GM18505 (cell line): ENCODE measurements around the gene TECRL.

Experiments used
- ATAC-seq: cut with Tn5 transposase; IDR thresholded peaks from one replicate; pipeline ENCODE4 v1.9.1; 2021; ENCODE audit not compliant: unreplicated experiment
- POLR2A ChIP-seq: IDR thresholded peaks from 4 replicates; pipeline ENCODE4 v1.6.1; 2011; ENCODE audit warnings: borderline replicate concordance; ENCODE audit not compliant: insufficient read depth, insufficient read length; ENCODE audit errors: extremely low read depth

Gene TECRL

DNA sequence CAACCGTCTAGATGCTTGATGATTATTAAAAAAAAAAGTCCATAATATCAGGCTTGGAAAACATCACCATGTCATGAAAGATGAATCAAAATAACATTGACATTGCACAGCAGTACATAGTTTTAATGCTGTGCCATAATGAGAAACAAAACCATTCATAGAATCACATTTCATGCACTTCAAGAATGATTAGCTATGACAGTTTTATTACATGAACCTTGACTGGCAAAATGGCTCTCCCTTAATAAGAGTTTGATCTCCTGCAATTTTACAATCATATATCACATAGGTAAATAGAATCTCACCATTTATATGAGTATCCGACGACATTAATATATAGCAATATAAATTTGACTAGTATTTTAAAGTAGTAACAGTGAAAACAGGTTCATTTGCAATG is 49.8 kb downstream of the TECRL start:
- TF ChIP-seq POLR2A, result no peak
- ATAC-seq, result no peak

DNA sequence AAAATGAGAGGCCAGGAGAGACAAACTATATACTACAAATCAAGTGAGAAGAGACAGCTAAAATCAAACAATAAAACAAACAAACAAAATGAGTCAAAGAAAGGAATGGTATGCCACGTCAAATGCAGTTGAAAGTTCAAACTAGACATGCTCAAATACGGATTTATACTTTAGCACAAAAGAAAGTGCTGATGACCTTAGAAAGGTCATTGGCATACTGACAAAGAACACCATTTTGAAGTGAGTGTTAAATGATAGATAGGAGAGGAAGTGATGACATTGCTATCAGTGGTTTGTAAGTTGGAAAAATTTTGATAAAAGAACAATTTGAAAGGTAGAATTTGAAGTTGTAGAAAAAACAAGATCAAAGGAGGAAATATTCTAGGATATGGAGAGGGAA is 55.3 kb downstream of the TECRL start:
- TF ChIP-seq POLR2A, result no peak
- ATAC-seq, result no peak

- TF ChIP-seq POLR2A, result no peak
- no peak for ATAC-seq
Observed at GRCh38 chr4:64341711-64342110, 67.5 kb downstream of the TECRL start.

- no peak for ATAC-seq
- TF ChIP-seq POLR2A, result no peak
Observed at GRCh38 chr4:64340218-64341110, 68.8 kb downstream of the TECRL start.

GRCh38 chr4:64334964-64335363 is 74.3 kb downstream of the TECRL start:
- TF ChIP-seq POLR2A, result no peak
- ATAC-seq, result no peak

GRCh38 chr4:64330143-64330542 is 79.1 kb downstream of the TECRL start:
- no peak for ATAC-seq
- TF ChIP-seq POLR2A, result no peak

GRCh38 chr4:64327237-64327636 is 82.0 kb downstream of the TECRL start:
- no peak for TF ChIP-seq POLR2A
- ATAC-seq, result no peak

DNA sequence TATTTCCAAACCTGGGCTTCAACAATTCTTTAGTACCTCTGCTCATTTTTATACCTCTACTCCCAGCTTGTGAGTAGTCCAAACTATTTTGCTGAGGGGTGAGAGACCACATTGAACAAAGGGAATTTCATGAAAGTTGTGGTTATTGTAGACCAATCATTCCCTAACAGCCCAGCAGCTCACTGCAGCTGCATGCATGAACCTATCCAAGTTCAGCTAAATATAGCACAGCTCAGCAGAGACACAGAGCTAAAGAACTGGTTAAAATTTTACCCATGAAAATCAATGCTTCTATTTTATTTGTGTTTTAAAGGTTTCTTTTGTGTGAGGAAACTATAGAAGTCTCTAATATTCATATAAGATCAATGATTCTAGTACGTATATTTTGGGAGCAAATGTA is 82.7 kb downstream of the TECRL start:
- ATAC-seq, result no peak
- no peak for TF ChIP-seq POLR2A

DNA sequence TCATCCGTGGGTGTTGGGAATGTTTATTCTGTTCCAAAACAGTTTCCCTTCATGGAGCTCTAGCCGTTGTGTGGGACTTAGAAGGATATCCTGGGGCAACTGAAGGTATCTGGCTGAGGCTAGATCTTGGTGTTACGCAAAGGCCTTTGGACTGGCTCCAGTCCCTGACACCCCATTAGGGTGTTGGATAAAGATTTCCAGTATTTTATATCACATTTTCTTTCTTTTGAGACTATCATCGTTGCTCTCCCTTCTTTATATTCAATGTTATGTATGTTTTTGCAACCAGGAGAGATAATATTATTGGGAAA is 103.0 kb downstream of the TECRL start:
- no peak for TF ChIP-seq POLR2A
- ATAC-seq, result no peak

DNA sequence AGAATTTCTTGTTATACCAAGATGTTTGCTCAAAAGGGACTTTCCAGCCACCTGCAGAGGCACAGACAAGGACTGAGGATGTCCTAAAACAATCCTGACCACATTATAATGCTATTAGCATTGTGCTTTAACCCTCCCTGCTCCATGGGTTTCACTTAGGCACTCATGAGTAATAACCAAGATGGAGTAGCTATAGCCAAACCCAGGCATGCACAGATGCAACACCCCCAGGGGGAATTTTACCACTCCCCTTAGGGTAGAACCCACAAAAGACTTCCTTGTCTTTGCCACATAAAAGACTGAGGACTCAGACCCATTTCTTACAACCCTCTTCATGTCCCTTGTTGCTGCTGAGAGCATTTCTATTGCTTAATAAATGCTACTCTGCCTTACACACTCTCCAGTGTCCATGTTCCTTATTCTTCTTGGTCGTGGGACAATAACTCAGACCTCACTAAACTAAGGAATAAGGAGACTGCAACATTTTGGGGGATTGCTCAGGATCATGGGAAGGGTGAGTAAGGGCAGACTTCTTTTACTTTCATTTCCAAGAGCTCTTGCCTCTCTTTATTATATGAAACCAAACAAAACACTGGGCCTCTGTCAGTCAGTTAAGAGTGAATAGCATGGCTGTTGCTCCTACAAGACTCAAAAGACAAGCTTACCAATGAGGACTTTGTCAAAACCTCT is 103.5 kb downstream of the TECRL start:
- no peak for ATAC-seq

DNA sequence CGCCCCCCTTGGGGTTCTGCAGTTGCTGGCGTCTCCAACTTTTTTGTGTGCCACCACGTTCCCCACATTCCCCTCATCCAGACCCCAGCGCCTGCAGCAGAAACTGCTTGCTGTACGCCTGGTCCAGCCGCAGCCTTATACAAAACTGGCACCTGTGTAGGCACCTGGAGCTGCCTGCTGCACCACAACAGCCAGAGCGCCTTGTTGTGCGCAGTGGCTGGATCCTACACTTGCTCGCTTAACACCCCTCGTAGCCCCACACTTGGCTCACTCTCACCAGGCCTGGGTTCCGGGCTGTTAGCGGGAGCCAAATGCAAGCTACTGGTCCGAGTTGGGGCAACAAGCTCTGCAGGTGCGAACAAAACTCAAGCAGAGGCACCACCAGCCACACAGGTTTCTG is 136.8 kb downstream of the TECRL start:
- no peak for ATAC-seq
- TF ChIP-seq POLR2A, result no peak

More for the DNA sequence above, 103.5 kb downstream of the TECRL start:
- no peak for TF ChIP-seq POLR2A

GRCh38 chr4:64271601-64272081 is 137.6 kb downstream of the TECRL start:
- ATAC-seq, result no peak
- no peak for TF ChIP-seq POLR2A

DNA sequence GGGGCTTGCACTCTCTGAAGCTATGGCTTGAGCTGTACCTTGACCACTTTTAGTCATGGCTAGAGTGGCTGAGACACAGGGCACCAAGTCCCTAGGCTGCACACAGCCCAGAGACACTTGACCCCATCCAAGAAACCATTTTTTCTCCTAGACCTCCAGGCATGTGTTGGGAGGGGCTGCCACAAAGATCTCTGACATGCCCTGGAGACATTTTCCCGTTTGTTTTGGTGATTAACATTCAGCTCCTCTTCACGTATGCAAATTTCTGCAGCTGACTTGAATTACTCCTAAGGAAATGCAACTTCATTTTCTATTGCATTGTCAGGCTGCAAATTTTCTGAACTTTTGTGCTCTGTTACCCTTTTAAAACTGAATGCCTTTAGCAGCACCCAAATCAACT is 142.6 kb downstream of the TECRL start:
- no peak for TF ChIP-seq POLR2A
- no peak for ATAC-seq

- no peak for ATAC-seq
Observed at GRCh38 chr4:64266263-64266662, 143.0 kb downstream of the TECRL start.

DNA sequence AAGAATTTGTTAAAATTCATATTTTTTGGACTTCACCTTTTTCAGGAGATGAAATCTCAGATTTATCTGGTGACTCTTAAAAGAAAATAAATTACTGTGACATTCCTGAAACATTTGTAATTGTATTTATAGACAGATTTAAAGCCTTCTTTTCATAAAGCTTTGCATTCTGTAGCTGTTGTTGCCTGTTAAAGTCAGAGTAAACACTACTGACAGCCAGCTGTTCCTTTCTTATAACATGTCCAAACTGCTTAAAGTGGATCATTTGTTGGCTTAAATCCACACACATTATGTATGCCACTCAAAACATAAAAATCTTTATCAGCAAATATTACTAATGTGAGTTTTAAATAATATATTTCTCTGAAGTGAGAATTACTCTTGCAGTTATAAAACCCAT is 157.5 kb downstream of the TECRL start:
- no peak for TF ChIP-seq POLR2A
- no peak for ATAC-seq

More at GRCh38 chr4:64266263-64266662, 143.0 kb downstream of the TECRL start:
- TF ChIP-seq POLR2A, result no peak

- no peak for ATAC-seq
- no peak for TF ChIP-seq POLR2A
Observed at GRCh38 chr4:64250488-64250887, 158.8 kb downstream of the TECRL start.
